Measurements from ENCODE around the gene TRIM44. TPM values are rescaled to one million over a fixed set of nuclear protein-coding genes. Genes with fewer than 3 reads are reported as not detected.

Gene TRIM44
- total RNA-seq, 1 experiment from 2014 or later = 81.4 TPM

- H3K27me3 Mint-ChIP-seq (ENCODE audit: insufficient read depth, unreplicated experiment) = no peaks in the 10 kb centered on the region
- H3K9me3 ChIP-seq = no peaks in the 10 kb centered on the region
- peaks cover 39% of the 10 kb centered on the region for H3K36me3 Mint-ChIP-seq (ENCODE audit: insufficient read depth, unreplicated experiment)
- no TSS peak for BruUV-seq (replicated peaks)
- intact Hi-C loops (cut with micrococcal nuclease; ENCODE audit: unreplicated experiment) = no loop called here
- H3K4me3 Mint-ChIP-seq (ENCODE audit: unreplicated experiment) = no peak overlapping the region
- H3K4me3 ChIP-seq (ENCODE audit: low read depth, low read length) = no peak overlapping the region
- no peak for TF ChIP-seq CTCF (IDR thresholded peaks at IDR 0.05; ENCODE audit: insufficient read depth in 1 of 2, low read depth in 1 of 2, low read length in 1 of 2, severe bottlenecking in 1 of 2, unreplicated experiment in 1 of 2)
- ChIA-PET CTCF (interaction anchor here (1.0 to 1.1 kb wide), 2 partner anchors 74 to 75 kb away, joined by 3 to 4 read pairs; no protein-coding TSS in a partner anchor), POLR2A (no interaction called here)
- H3K27ac Mint-ChIP-seq (ENCODE audit: unreplicated experiment) = no peak overlapping the region
- H3K9me3 Mint-ChIP-seq (ENCODE audit: unreplicated experiment) = no peaks in the 10 kb centered on the region
- H3K36me3 ChIP-seq (ENCODE audit: control insufficient read depth, insufficient read depth, low read length) = no peaks in the 10 kb centered on the region; the same call in 1 of the 2 replicates
- H3K27me3 ChIP-seq (replicated peaks; ENCODE audit: control insufficient read depth, insufficient read depth, low read length) = no peaks in the 10 kb centered on the region
- DNase-seq = no peak
- H3K4me1 ChIP-seq = peaks cover 21% of the 10 kb centered on the region
- H3K4me1 Mint-ChIP-seq (ENCODE audit: low read depth, unreplicated experiment) = no peaks in the 10 kb centered on the region
Observed at GRCh38 chr11:35747668-35748067, 85.1 kb downstream of the TRIM44 start.

- no peak for DNase-seq
- no peak overlapping the region for H3K4me3 Mint-ChIP-seq (ENCODE audit: unreplicated experiment)
- no peak for TF ChIP-seq CTCF (IDR thresholded peaks at IDR 0.05; ENCODE audit: insufficient read depth in 1 of 2, low read depth in 1 of 2, low read length in 1 of 2, severe bottlenecking in 1 of 2, unreplicated experiment in 1 of 2)
- H3K27me3 Mint-ChIP-seq (ENCODE audit: insufficient read depth, unreplicated experiment) = no peaks in the 10 kb centered on the region
- no TSS peak for BruUV-seq (replicated peaks)
- no peaks in the 10 kb centered on the region for H3K36me3 ChIP-seq (ENCODE audit: control insufficient read depth, insufficient read depth, low read length)
- no peaks in the 10 kb centered on the region for H3K9me3 ChIP-seq
- ChIA-PET CTCF (interaction anchor here (0.6 to 1.0 kb wide), 2 partner anchors 18 to 74 kb away, joined by 3 to 4 read pairs; no protein-coding TSS in a partner anchor), POLR2A (no interaction called here)
- no peak overlapping the region for H3K27ac Mint-ChIP-seq (ENCODE audit: unreplicated experiment)
- no peaks in the 10 kb centered on the region for H3K27me3 ChIP-seq (replicated peaks; ENCODE audit: control insufficient read depth, insufficient read depth, low read length)
- intact Hi-C loops (cut with micrococcal nuclease; ENCODE audit: unreplicated experiment) = no loop called here
- no peaks in the 10 kb centered on the region for H3K4me1 Mint-ChIP-seq (ENCODE audit: low read depth, unreplicated experiment)
- peaks cover 21% of the 10 kb centered on the region for H3K4me1 ChIP-seq
- no peaks in the 10 kb centered on the region for H3K9me3 Mint-ChIP-seq (ENCODE audit: unreplicated experiment)
- H3K4me3 ChIP-seq (ENCODE audit: low read depth, low read length) = no peak overlapping the region
- H3K36me3 Mint-ChIP-seq (ENCODE audit: insufficient read depth, unreplicated experiment) = peaks cover 39% of the 10 kb centered on the region
Observed at GRCh38 chr11:35748644-35749043, 86.1 kb downstream of the TRIM44 start.

- H3K36me3 ChIP-seq (ENCODE audit: control insufficient read depth, insufficient read depth, low read length) = no peaks in the 10 kb centered on the region
- H3K4me3 Mint-ChIP-seq (ENCODE audit: unreplicated experiment) = no peak overlapping the region
- no peak for TF ChIP-seq CTCF (IDR thresholded peaks at IDR 0.05; ENCODE audit: insufficient read depth in 1 of 2, low read depth in 1 of 2, low read length in 1 of 2, severe bottlenecking in 1 of 2, unreplicated experiment in 1 of 2)
- ChIA-PET POLR2A (no interaction called here), CTCF (no interaction called here)
- no peaks in the 10 kb centered on the region for H3K9me3 Mint-ChIP-seq (ENCODE audit: unreplicated experiment)
- H3K27me3 ChIP-seq (replicated peaks; ENCODE audit: control insufficient read depth, insufficient read depth, low read length) = no peaks in the 10 kb centered on the region
- no peaks in the 10 kb centered on the region for H3K27me3 Mint-ChIP-seq (ENCODE audit: insufficient read depth, unreplicated experiment)
- H3K4me1 ChIP-seq = peaks cover 21% of the 10 kb centered on the region
- BruUV-seq (replicated peaks) = no TSS peak
- no peak overlapping the region for H3K4me3 ChIP-seq (ENCODE audit: low read depth, low read length)
- H3K4me1 Mint-ChIP-seq (ENCODE audit: low read depth, unreplicated experiment) = no peaks in the 10 kb centered on the region
- no peak overlapping the region for H3K27ac Mint-ChIP-seq (ENCODE audit: unreplicated experiment)
- intact Hi-C loops (cut with micrococcal nuclease; ENCODE audit: unreplicated experiment) = no loop called here
- H3K9me3 ChIP-seq = no peaks in the 10 kb centered on the region
- H3K36me3 Mint-ChIP-seq (ENCODE audit: insufficient read depth, unreplicated experiment) = peaks cover 28% of the 10 kb centered on the region
- no peak for DNase-seq
Observed at GRCh38 chr11:35750315-35750714, 87.7 kb downstream of the TRIM44 start.

Data from Caco-2 (cell line).